Testis (tissue), 3 donors: ENCODE results near the gene TRAPPC13. TPM values are rescaled to one million over a fixed set of nuclear protein-coding genes. Genes with fewer than 3 reads are reported as not detected.

Experiments used
- DNase-seq: peaks from one replicate; pipeline ENCODE4 v3.0.0-alpha.2; 2019
- H3K27ac ChIP-seq, 2 donors: fragments of 200-600 bp; sonication (generic); one replicate each; pipeline ENCODE4 v1.5.1; 2019
- H3K27me3 ChIP-seq: fragments of 200-600 bp; sonication (generic); one replicate; pipeline ENCODE4 v1.5.1; 2019
- H3K36me3 ChIP-seq: fragments of 200-600 bp; sonication (generic); one replicate; pipeline ENCODE4 v1.5.1; 2017; ENCODE audit warnings: low read depth; ENCODE audit errors: missing control alignments
- H3K4me1 ChIP-seq: fragments of 200-600 bp; sonication (generic); one replicate; pipeline ENCODE4 v1.5.1; 2019
- H3K4me3 ChIP-seq, 2 donors: fragments of 200-600 bp; sonication (generic); one replicate each; pipeline ENCODE4 v1.5.1; 2017 to 2019
- H3K9me3 ChIP-seq: fragments of 200-600 bp; sonication (generic); one replicate; pipeline ENCODE4 v1.5.1; 2017
- POLR2A ChIP-seq: fragments of 450-650 bp; IDR thresholded peaks from one replicate; pipeline ENCODE4 v1.6.1; 2017; ENCODE audit warnings: antibody characterized with exemption, mild to moderate bottlenecking, moderate library complexity
- WGBS, 2 donors: methylation state at CpG; one replicate each; pipeline ENCODE4 v1.1.5; 2018; 5-methylcytosine and 5-hydroxymethylcytosine counted together
- intact Hi-C: fragments of 100-400 bp; cut with DNase I; formaldehyde crosslinking; loops from one replicate; pipeline ENCODE4 v1.15.1; 2023; ENCODE audit warnings: low total_unique reads
- polyA plus RNA-seq: library from polyadenylated mRNA; stranded (reverse); fragments of 350-450 nt; fragmentation: Illumina TruSeq; extraction: RNeasy Lipid Tissue Mini Kit (QIAGEN cat#74804); gene quantifications from one replicate; pipeline ENCODE4 v1.2.3, GENCODE V29; 2014; ENCODE audit warnings: low read depth, low replicate concordance; ENCODE audit not compliant: insufficient read depth
- total RNA-seq, 2 donors: library from RNA; depleted of rRNA; stranded (reverse); fragments of >200 nt; gene quantifications; one replicate each; pipeline ENCODE4 v1.2.3, GENCODE V29; 2016
- TF ChIP-seq, protein P1 (sequence below), 3 experiments: fragments of 450-650 bp in 2 of 3; fragments of 200-600 bp in 1 of 3; sonication (generic) in 1 of 3; IDR thresholded peaks; one replicate each; pipeline ENCODE4 v1.5.1; 2016 to 2019; ENCODE audit warnings: antibody characterized with exemption in 3 of 3, mild to moderate bottlenecking in 2 of 3, moderate library complexity in 1 of 3

TRAPPC13 gene
- total and polyA plus RNA-seq, 3 donors from 2014 or later = 17.3 to 22.1 (median 18.9) TPM

DNA sequence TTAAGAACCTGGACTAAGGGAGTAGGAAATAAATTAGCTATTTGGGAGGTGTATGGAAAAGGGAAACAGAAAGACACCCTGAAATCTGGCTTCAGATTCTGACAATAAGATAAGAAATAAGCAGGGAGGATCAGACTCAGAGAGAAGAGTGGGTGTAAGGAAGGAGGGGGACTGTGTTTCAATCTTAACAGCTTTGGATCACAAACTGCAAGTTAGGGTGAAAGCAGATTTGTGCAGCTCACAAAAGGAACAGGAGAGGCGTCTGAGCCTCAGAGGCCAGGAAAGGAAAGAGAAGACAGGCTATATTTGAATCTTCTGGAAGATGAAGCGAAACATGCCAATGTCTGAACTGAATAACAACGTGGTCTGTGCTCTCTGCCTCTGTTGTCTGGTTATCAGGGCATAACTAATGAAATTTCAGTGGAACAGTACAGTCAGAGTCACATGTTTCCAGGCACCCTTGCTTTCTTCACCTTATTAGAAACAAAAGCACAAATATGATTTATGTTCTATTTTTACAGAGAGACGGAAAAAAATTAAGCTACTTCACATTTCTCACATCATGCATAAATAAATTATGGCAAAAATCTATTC, 70.4 kb downstream of the TRAPPC13 start:
- TF ChIP-seq, protein P1, sequence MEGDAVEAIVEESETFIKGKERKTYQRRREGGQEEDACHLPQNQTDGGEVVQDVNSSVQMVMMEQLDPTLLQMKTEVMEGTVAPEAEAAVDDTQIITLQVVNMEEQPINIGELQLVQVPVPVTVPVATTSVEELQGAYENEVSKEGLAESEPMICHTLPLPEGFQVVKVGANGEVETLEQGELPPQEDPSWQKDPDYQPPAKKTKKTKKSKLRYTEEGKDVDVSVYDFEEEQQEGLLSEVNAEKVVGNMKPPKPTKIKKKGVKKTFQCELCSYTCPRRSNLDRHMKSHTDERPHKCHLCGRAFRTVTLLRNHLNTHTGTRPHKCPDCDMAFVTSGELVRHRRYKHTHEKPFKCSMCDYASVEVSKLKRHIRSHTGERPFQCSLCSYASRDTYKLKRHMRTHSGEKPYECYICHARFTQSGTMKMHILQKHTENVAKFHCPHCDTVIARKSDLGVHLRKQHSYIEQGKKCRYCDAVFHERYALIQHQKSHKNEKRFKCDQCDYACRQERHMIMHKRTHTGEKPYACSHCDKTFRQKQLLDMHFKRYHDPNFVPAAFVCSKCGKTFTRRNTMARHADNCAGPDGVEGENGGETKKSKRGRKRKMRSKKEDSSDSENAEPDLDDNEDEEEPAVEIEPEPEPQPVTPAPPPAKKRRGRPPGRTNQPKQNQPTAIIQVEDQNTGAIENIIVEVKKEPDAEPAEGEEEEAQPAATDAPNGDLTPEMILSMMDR (IDR thresholded peaks at IDR 0.05) = no peak
- TF ChIP-seq POLR2A = no peak
- Histone ChIP-seq H3K27me3 (no peaks in the 10 kb centered on the region), H3K4me3 (no peak overlapping the region), H3K4me1 (no peaks in the 10 kb centered on the region), H3K36me3 (no peaks in the 10 kb centered on the region), H3K9me3 (no peaks in the 10 kb centered on the region), H3K27ac (no peak overlapping the region)
- DNase-seq = no peak
- 70 to 80% methylated on average over 4 of the region's 4 CpGs for WGBS, 2 donors
- intact Hi-C loops = no loop called here

DNA sequence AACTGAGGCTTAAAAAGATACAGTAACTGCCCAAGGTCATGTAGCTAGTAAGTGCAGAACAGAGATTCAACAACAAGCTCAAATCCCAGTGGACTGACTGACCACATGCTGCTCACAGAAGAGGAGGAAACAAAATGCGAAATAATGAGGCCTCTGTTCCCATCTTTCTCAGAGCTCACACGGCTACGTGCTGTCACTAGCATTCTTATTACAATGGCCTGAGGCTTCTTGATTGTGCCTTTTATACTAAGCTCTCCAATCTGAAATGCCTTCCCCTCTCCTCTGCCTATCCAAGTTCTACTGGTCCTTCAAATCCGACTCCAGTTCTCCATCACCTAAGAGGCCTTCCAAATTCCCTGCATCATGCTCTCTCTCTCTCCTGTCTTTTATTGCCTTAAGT, 71.1 kb downstream of the TRAPPC13 start:
- no peak for DNase-seq

DNA sequence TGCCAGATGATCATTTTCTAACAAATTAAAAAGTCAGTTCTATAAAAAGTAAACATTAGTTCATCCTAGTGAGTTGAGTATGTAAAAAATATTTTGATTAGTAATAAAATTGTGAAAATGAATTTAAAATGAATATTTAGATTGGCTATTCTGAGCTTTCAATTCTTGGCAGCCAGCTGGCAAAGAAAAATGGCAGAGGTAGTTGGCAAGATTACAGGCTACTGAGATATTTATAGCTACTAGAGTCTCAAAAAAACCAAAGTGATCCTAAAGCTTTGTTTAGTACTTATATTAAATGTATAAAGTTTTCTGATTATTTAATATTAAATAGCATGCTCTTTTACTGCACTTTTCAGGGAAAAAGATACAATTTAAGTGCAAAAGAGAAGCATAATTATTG, 72.1 kb downstream of the TRAPPC13 start:
- Histone ChIP-seq H3K4me1 (no peaks in the 10 kb centered on the region), H3K4me3 (no peak overlapping the region), H3K9me3 (no peaks in the 10 kb centered on the region), H3K27ac (no peak overlapping the region), H3K36me3 (no peaks in the 10 kb centered on the region), H3K27me3 (no peaks in the 10 kb centered on the region)
- intact Hi-C loops = no loop called here
- no peak for TF ChIP-seq POLR2A
- TF ChIP-seq, protein P1 (IDR thresholded peaks at IDR 0.05) = no peak
- no peak for DNase-seq

More for the DNA sequence above, 71.1 kb downstream of the TRAPPC13 start:
- H3K36me3 ChIP-seq = no peaks in the 10 kb centered on the region
- H3K9me3 ChIP-seq = no peaks in the 10 kb centered on the region
- H3K4me3 ChIP-seq = no peak overlapping the region
- TF ChIP-seq, protein P1 (IDR thresholded peaks at IDR 0.05) = no peak
- no peak for TF ChIP-seq POLR2A
- WGBS, 2 donors = 79 to 85% methylated on average over 4 of the region's 4 CpGs
- no peaks in the 10 kb centered on the region for H3K4me1 ChIP-seq
- H3K27me3 ChIP-seq = no peaks in the 10 kb centered on the region
- intact Hi-C loops = no loop called here
- H3K27ac ChIP-seq = no peak overlapping the region

DNA sequence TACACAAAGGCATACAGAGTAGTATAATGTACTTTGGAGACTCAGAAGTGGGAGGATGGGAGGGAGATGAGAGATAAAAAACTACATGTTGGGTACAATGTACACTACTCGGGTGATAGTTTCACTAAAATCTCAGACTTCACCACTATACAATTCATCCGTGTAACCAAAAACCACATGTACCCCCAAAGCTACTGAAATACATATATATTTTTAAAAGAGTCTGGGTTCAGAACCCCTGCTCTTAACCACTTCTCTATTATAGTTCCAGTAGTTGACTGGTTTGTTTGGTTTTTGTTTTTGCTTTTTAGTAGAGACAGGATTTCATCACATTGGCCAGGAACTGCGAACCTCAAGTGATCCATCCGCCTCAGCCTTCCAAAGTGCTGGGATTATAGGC, 74.5 kb downstream of the TRAPPC13 start:
- 84 to 91% methylated on average over 4 of the region's 4 CpGs for WGBS, 2 donors
- no peak overlapping the region for H3K4me3 ChIP-seq
- intact Hi-C loops = no loop called here

More for the DNA sequence above, 74.5 kb downstream of the TRAPPC13 start:
- Histone ChIP-seq H3K27me3 (no peaks in the 10 kb centered on the region), H3K36me3 (no peaks in the 10 kb centered on the region), H3K9me3 (no peaks in the 10 kb centered on the region), H3K27ac (no peak overlapping the region), H3K4me1 (no peaks in the 10 kb centered on the region)
- no peak for DNase-seq
- no peak for TF ChIP-seq POLR2A
- TF ChIP-seq, protein P1 (IDR thresholded peaks at IDR 0.05) = no peak
